GM12875 (cell line): ENCODE results near the gene IPPK.

Experiments
- H3K4me3 ChIP-seq: one replicate; pipeline ENCODE4 v1.5.1; 2011; ENCODE audit warnings: low read depth, low read length, control low read depth
- TF ChIP-seq, protein P1 (sequence below): IDR thresholded peaks from 2 replicates; pipeline ENCODE4 v1.5.1; 2011; ENCODE audit warnings: low read depth, mild to moderate bottlenecking, control low read depth, inconsistent platforms, low read length, moderate library complexity, borderline replicate concordance; ENCODE audit not compliant: insufficient read depth

Gene IPPK

DNA sequence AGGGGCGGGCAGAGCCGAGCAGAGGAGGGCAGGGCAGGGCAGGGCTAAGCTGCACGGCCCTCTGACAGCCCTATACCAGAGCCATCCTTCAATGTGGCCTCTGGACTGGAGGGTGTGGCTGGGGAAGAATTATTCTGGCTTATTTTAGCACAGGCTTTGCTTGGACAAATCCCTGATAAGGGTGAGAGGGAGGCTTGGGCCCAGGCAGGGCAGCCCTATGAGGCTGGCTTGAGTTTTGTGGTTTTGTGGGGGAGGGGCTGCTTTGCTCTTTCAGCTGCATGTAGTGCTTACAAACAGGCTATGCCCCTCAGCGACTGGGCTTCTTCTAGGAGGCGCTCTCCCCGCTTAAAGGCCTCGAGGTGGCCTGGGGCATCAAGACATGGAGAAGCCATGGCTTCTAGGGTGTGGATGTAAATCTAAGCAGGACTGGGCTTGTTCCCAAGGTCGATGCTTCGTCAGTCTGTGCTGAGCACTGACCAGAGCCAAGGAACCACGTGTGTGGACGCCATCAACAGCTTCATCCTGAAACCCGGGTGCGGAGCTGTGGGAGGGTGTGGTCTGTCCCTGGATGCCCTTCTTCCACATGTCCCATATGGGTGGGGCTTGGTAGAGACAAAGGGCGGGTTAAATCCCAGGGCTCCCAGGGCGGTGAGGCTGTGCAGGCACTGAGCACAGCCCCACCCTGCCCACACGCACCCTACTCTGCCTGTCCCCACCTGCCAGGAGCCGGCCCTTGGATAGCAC, 45.7 kb upstream of the IPPK start:
- no peak overlapping the region for H3K4me3 ChIP-seq

GRCh38 chr9:92714787-92715487, 45.0 kb upstream of the IPPK start:
- TF ChIP-seq, protein P1, sequence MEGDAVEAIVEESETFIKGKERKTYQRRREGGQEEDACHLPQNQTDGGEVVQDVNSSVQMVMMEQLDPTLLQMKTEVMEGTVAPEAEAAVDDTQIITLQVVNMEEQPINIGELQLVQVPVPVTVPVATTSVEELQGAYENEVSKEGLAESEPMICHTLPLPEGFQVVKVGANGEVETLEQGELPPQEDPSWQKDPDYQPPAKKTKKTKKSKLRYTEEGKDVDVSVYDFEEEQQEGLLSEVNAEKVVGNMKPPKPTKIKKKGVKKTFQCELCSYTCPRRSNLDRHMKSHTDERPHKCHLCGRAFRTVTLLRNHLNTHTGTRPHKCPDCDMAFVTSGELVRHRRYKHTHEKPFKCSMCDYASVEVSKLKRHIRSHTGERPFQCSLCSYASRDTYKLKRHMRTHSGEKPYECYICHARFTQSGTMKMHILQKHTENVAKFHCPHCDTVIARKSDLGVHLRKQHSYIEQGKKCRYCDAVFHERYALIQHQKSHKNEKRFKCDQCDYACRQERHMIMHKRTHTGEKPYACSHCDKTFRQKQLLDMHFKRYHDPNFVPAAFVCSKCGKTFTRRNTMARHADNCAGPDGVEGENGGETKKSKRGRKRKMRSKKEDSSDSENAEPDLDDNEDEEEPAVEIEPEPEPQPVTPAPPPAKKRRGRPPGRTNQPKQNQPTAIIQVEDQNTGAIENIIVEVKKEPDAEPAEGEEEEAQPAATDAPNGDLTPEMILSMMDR = no peak
- H3K4me3 ChIP-seq = no peak overlapping the region

More for the DNA sequence above, 45.7 kb upstream of the IPPK start:
- TF ChIP-seq, protein P1 = no peak

DNA sequence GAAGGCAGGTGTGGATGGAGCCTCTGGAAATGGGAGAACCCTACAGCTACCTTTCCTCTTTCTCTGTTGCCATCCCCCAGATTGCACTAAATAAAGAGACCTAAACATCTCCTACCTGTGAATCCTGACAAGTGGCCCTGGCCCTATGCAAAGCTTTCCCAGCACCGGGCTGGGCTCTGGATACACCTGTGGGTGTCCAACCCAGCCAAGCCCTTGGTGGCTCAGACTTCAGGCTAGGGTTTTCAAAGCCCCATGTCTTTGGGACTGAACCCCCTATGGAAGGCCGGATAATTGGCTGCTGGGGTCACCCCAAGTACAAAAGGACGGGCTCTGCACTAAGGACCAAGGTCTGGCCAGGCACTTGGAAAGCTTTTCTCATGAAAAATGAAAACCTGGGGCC, 44.1 kb upstream of the IPPK start:
- no peak overlapping the region for H3K4me3 ChIP-seq
- TF ChIP-seq, protein P1 = no peak

DNA sequence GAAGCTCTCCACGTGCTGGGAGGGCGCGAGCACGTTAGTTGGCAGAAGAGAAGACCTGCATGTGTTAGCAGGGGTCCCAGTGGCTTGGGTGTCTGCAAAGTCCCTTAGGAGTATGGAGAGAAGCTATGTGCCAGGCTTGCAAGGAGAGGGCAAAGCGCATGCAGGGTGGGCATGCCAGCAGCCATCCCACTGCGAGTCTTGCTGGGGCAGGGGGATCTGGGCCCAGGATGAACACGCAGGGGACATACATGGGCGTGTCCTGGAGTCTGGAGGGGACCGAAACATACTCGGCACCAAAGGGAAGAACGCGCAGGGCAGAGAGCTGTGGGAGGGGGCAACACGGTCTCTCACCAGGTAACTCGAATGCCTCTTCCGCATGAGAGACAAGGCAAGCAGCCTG, 43.6 kb upstream of the IPPK start:
- H3K4me3 ChIP-seq = no peak overlapping the region

GRCh38 chr9:92712767-92713166, 42.8 kb upstream of the IPPK start:
- no peak overlapping the region for H3K4me3 ChIP-seq
- TF ChIP-seq, protein P1 = no peak

More for the DNA sequence above, 43.6 kb upstream of the IPPK start:
- TF ChIP-seq, protein P1 = no peak

- TF ChIP-seq, protein P1 = no peak
- no peak overlapping the region for H3K4me3 ChIP-seq
Observed at GRCh38 chr9:92711844-92712243, 41.9 kb upstream of the IPPK start.

GRCh38 chr9:92711146-92711545, 41.2 kb upstream of the IPPK start:
- H3K4me3 ChIP-seq = no peak overlapping the region
- TF ChIP-seq, protein P1 = no peak
